ENCODE measurements around the gene CRYGA.
"Not testable (repeated sequence)": the region's sequence is repeated elsewhere in the genome, so short reads cannot be mapped to it uniquely, and the experiment has no call there.

CRYGA gene

GRCh38 chr2:208164951-208165755, 1.8 kb upstream of the CRYGA start:
- DNase-seq (ENCODE audit: low read depth) = no peak

GRCh38 chr2:208156439-208156838, 7.0 kb downstream of the CRYGA start:
- DNase-seq (ENCODE audit: low read depth) = no peak

GRCh38 chr2:208153156-208153555, 10.2 kb downstream of the CRYGA start:
- DNase-seq (ENCODE audit: low read depth) = peak; percentile 54

GRCh38 chr2:208150956-208151355, 12.4 kb downstream of the CRYGA start:
- no peak for DNase-seq (ENCODE audit: low read depth)

- DNase-seq (ENCODE audit: low read depth) = no peak
Measured at GRCh38 chr2:208150094-208150493, 13.3 kb downstream of the CRYGA start.

- no peak for DNase-seq (ENCODE audit: low read depth)
Measured at GRCh38 chr2:208148803-208149202, 14.6 kb downstream of the CRYGA start.

GRCh38 chr2:208147759-208148158, 15.6 kb downstream of the CRYGA start:
- DNase-seq (ENCODE audit: low read depth) = no peak

GRCh38 chr2:208147008-208147407, 16.4 kb downstream of the CRYGA start:
- no peak for DNase-seq (ENCODE audit: low read depth)

- no peak for DNase-seq (ENCODE audit: low read depth)
Measured at GRCh38 chr2:208146006-208146405, 17.4 kb downstream of the CRYGA start, which contains the start of gene CRYGB. Gene CRYGB, minus strand, starts transcription at chr2:208146158. Its CDS starts 38 bp downstream, at chr2:208146120.

- no peak for DNase-seq (ENCODE audit: low read depth)
Measured at GRCh38 chr2:208142925-208143799, 20.2 kb downstream of the CRYGA start.

- no peak for DNase-seq (ENCODE audit: low read depth)
Measured at GRCh38 chr2:208142240-208142924, 21.0 kb downstream of the CRYGA start.

GRCh38 chr2:208139447-208139846, 23.9 kb downstream of the CRYGA start:
- DNase-seq (ENCODE audit: low read depth) = no peak

GRCh38 chr2:208138334-208138733, 25.1 kb downstream of the CRYGA start:
- not testable (repeated sequence) for DNase-seq (ENCODE audit: low read depth)

- no peak for DNase-seq (ENCODE audit: low read depth)
Measured at GRCh38 chr2:208136716-208137094, 26.7 kb downstream of the CRYGA start.

GRCh38 chr2:208135794-208136715, 27.3 kb downstream of the CRYGA start:
- peak; percentile 37 for DNase-seq (ENCODE audit: low read depth)

GRCh38 chr2:208134928-208135586, 28.3 kb downstream of the CRYGA start:
- no peak for DNase-seq (ENCODE audit: low read depth)

GRCh38 chr2:208130712-208131110, 32.7 kb downstream of the CRYGA start:
- DNase-seq (ENCODE audit: low read depth) = no peak

- peak; percentile 14 for DNase-seq (ENCODE audit: low read depth)
Measured at GRCh38 chr2:208129744-208130711, 33.4 kb downstream of the CRYGA start, which contains the start of gene CRYGC. Gene CRYGC, minus strand, starts transcription at chr2:208129828. Its CDS starts 36 bp downstream, at chr2:208129792.

GRCh38 chr2:208128136-208128535, 35.3 kb downstream of the CRYGA start:
- no peak for DNase-seq (ENCODE audit: low read depth)
